ENCODE results near the gene SMAD2.
"Not testable (repeated sequence)": the region's sequence is repeated elsewhere in the genome, so short reads cannot be mapped to it uniquely, and the experiment has no call there.

The SMAD2 gene

GRCh38 chr18:47844828-47845498 is 85.5 kb downstream of the SMAD2 start:
- DNase-seq (ENCODE audit: low spot score) = no peak
- TF ChIP-seq, protein P1, sequence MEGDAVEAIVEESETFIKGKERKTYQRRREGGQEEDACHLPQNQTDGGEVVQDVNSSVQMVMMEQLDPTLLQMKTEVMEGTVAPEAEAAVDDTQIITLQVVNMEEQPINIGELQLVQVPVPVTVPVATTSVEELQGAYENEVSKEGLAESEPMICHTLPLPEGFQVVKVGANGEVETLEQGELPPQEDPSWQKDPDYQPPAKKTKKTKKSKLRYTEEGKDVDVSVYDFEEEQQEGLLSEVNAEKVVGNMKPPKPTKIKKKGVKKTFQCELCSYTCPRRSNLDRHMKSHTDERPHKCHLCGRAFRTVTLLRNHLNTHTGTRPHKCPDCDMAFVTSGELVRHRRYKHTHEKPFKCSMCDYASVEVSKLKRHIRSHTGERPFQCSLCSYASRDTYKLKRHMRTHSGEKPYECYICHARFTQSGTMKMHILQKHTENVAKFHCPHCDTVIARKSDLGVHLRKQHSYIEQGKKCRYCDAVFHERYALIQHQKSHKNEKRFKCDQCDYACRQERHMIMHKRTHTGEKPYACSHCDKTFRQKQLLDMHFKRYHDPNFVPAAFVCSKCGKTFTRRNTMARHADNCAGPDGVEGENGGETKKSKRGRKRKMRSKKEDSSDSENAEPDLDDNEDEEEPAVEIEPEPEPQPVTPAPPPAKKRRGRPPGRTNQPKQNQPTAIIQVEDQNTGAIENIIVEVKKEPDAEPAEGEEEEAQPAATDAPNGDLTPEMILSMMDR (IDR thresholded peaks at IDR 0.05; ENCODE audit: extremely low read depth, missing control alignments) = no peak

DNA sequence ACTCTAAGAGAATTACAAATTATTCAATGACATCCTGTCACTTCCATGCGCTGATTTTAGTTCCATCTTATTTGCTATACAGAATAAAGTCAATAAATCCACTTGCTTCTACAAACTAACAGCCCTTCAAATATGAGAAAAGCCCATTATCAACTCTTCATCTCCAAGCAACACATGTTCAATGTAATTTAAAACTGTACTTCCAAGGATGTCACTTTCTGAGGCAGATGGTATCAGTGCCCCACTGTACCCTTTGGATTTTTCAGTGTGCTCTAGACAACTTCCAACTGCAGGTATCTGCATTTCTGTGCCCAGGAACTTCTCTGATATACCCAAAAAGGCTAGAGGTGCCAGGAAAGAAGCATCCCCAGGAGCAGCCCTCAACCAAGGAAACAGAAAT is 87.6 kb downstream of the SMAD2 start:
- DNase-seq (ENCODE audit: low spot score) = no peak
- TF ChIP-seq, protein P1 (IDR thresholded peaks at IDR 0.05; ENCODE audit: extremely low read depth, missing control alignments) = no peak

DNA sequence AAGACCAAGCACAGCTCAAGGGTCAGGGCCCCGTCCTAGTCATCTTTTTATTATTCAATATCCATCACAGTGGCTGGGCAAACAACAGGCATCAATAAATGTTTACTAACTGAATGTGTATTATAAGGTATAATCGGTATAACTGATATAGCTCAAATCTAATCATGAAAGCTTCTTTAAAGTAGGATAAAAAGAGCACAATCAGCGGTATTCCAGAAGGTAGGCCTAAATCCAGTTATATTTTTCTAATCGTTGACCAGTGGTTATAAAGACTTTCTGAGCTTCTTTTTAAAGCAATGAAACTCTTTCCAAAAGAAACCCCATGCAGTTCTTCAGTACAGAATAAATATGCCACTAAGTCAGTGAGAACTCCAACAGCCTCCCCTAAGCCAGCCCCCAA is 92.1 kb downstream of the SMAD2 start:
- TF ChIP-seq, protein P1 (IDR thresholded peaks at IDR 0.05; ENCODE audit: extremely low read depth, missing control alignments) = no peak
- no peak for DNase-seq (ENCODE audit: low spot score)

- no peak for DNase-seq (ENCODE audit: low spot score)
- TF ChIP-seq, protein P1 (IDR thresholded peaks at IDR 0.05; ENCODE audit: extremely low read depth, missing control alignments) = no peak
Observed at GRCh38 chr18:47832348-47832747, 98.1 kb downstream of the SMAD2 start.

- DNase-seq (ENCODE audit: low spot score) = no peak
- TF ChIP-seq, protein P1 (IDR thresholded peaks at IDR 0.05; ENCODE audit: extremely low read depth, missing control alignments) = no peak
Observed at GRCh38 chr18:47831351-47831750, 99.1 kb downstream of the SMAD2 start.

GRCh38 chr18:47830772-47831171 is 99.7 kb downstream of the SMAD2 start:
- DNase-seq (ENCODE audit: low spot score) = no peak
- TF ChIP-seq, protein P1 (IDR thresholded peaks at IDR 0.05; ENCODE audit: extremely low read depth, missing control alignments) = no peak

DNA sequence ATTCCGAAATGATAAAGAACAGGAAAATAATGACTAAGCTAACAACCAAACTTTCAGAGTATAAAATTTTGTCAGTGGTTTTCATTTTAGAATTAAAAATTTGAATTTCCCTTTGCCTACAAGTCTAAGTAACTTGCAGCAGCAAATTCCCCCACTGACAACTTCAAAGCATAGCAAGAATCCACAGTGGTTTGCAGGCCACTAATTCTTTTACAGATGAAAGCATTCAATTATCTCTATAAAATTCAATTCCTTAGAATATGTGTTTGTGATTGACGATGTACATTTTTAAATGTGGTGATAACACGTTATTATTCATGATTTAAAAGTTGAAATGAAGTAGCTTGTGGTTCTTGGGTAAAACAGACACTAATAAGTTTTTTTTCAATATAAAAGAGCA is 100.6 kb downstream of the SMAD2 start:
- TF ChIP-seq, protein P1 (IDR thresholded peaks at IDR 0.05; ENCODE audit: extremely low read depth, missing control alignments) = no peak
- DNase-seq (ENCODE audit: low spot score) = no peak

GRCh38 chr18:47828031-47828430 is 102.4 kb downstream of the SMAD2 start:
- DNase-seq (ENCODE audit: low spot score) = not testable (repeated sequence)

Measured in GM20000 (cell line).